Left colon (tissue), 2 donors: ENCODE results near the gene HEPACAM. TPM values are rescaled to one million over a fixed set of nuclear protein-coding genes. Genes with fewer than 3 reads are reported as not detected.
"Not testable (repeated sequence)": the region's sequence is repeated elsewhere in the genome, so short reads cannot be mapped to it uniquely, and the experiment has no call there.

Experiments used
- ATAC-seq: fragments of 200-7000 bp; cut with Tn5 transposase; one replicate; pipeline ENCODE4 v1.9.1; 2020; ENCODE audit warnings: mild to moderate bottlenecking, moderate library complexity
- DNase-seq, 2 donors: peaks; one replicate each; pipeline ENCODE4 v3.0.0-alpha.2; 2020
- intact Hi-C, 2 donors: fragments of 100-400 bp; cut with DNase I in 1 of 2; cut with micrococcal nuclease in 1 of 2; formaldehyde crosslinking; loops; one replicate each; pipeline versions ENCODE4 v1.11.2 to v1.14.0; 2022; cut with DNase I, micrococcal nuclease
- long read RNA-seq: library from polyadenylated mRNA; unstranded; transcript quantifications from one replicate; pipeline ENCODE4 v2.0.0, GENCODE V29; 2021
- total RNA-seq, 2 donors: library from RNA; stranded (reverse); fragmentation: NEBNext Ultra II Directional; extraction: Animal tissue kit (Norgen Biotek cat#: 25700); gene quantifications; one replicate each; pipeline ENCODE4 v1.2.1, GENCODE V29; 2021
- donor health status: DM: no; HTN: no; CAD: no.
- donor health status: DM: yes; HTN: yes; CAD: no.

HEPACAM gene
- total RNA-seq, result under 1 TPM in 1 of 2 donors, not detected in 1; 0.14 TPM
- long read RNA-seq, result 0 reads

- intact Hi-C loops, result no loop called here
- DNase-seq (no peak), ATAC-seq (no peak)
These were observed at the start of gene HEPACAM for GRCh38 chr11:124935548-124936514. Gene HEPACAM, minus strand, starts transcription at chr11:124936047. Its CDS starts 41 bp downstream, at chr11:124936006.

- intact Hi-C loops, result no loop called here
- DNase-seq (no peak), ATAC-seq (no peak)
These were observed 48.6 kb upstream of the HEPACAM start for GRCh38 chr11:124984512-124984854.

- intact Hi-C loops, result no loop called here
- ATAC-seq, result no peak
- no peak for DNase-seq
These were observed 48.0 kb upstream of the HEPACAM start for GRCh38 chr11:124983674-124984511.

GRCh38 chr11:124982043-124982442, 46.2 kb upstream of the HEPACAM start:
- DNase-seq, result no peak
- intact Hi-C loops, result no loop called here
- ATAC-seq, result no peak

GRCh38 chr11:124978316-124978715, 42.5 kb upstream of the HEPACAM start:
- DNase-seq, result no peak
- intact Hi-C loops, result no loop called here
- ATAC-seq, result no peak

- DNase-seq (no peak), ATAC-seq (no peak)
- intact Hi-C loops, result no loop called here
These were observed 41.2 kb upstream of the HEPACAM start for GRCh38 chr11:124977006-124977405.

- intact Hi-C loops, result no loop called here
- DNase-seq (no peak), ATAC-seq (no peak)
These were observed 40.7 kb upstream of the HEPACAM start for GRCh38 chr11:124976531-124976930.

- no peak for DNase-seq
- no peak for ATAC-seq
- intact Hi-C loops, result no loop called here
These were observed 36.0 kb upstream of the HEPACAM start for GRCh38 chr11:124971810-124972209.

- DNase-seq (no peak), ATAC-seq (peak; percentile 63)
- intact Hi-C loops, result no loop called here
These were observed 35.1 kb upstream of the HEPACAM start for GRCh38 chr11:124970925-124971324.

GRCh38 chr11:124968197-124968596, 32.4 kb upstream of the HEPACAM start:
- DNase-seq, intact Hi-C loops, ATAC-seq: not testable (repeated sequence)

- intact Hi-C loops, result no loop called here
- no peak for DNase-seq
- ATAC-seq, result peak; percentile 89
These were observed 26.2 kb upstream of the HEPACAM start for GRCh38 chr11:124961972-124962609.

GRCh38 chr11:124955035-124955434, 19.2 kb upstream of the HEPACAM start:
- intact Hi-C loops, result no loop called here
- no peak for DNase-seq
- ATAC-seq, result no peak

- no peak for ATAC-seq
These were observed 18.7 kb upstream of the HEPACAM start for GRCh38 chr11:124954590-124954955.

GRCh38 chr11:124953753-124954589, 18.1 kb upstream of the HEPACAM start, which contains the start of gene CCDC15:
Gene CCDC15, plus strand, starts transcription at chr11:124954202. Its CDS starts 531 bp downstream, at chr11:124954733.
- ATAC-seq (peak; percentile 100), DNase-seq (peak; percentile 98)
- intact Hi-C loops, result no loop called here

More at GRCh38 chr11:124954590-124954955, 18.7 kb upstream of the HEPACAM start:
- intact Hi-C loops, result no loop called here
- DNase-seq, result no peak

- intact Hi-C loops, result no loop called here
- no peak for ATAC-seq
- no peak for DNase-seq
These were observed 15.5 kb upstream of the HEPACAM start for GRCh38 chr11:124951341-124951740.

- ATAC-seq (no peak), DNase-seq (no peak)
- intact Hi-C loops, result no loop called here
These were observed 14.9 kb upstream of the HEPACAM start for GRCh38 chr11:124950601-124951330.

- DNase-seq (no peak), ATAC-seq (no peak)
- intact Hi-C loops, result no loop called here
These were observed 10.9 kb upstream of the HEPACAM start for GRCh38 chr11:124946735-124947141.

GRCh38 chr11:124945826-124946225, 10.0 kb upstream of the HEPACAM start:
- intact Hi-C loops, result no loop called here
- ATAC-seq, result no peak

More at GRCh38 chr11:124945826-124946225, 10.0 kb upstream of the HEPACAM start:
- no peak for DNase-seq
